GM12878 (cell line): ENCODE results near the gene DZIP1L. TPM values are rescaled to one million over a fixed set of nuclear protein-coding genes. Genes with fewer than 3 reads are reported as not detected.
A peak's percentile ranks its signal among the peaks of the same experiment; 100 is the strongest.

Experiments used
- BRCA1 ChIP-seq: IDR thresholded peaks from 2 replicates; pipeline ENCODE4 v1.6.1; 2011; ENCODE audit warnings: low read depth, low read length, improper control_type of control experiment
- FOXK2 ChIP-seq: fragments of 450-650 bp; IDR thresholded peaks from 2 replicates; pipeline ENCODE4 v1.6.1; 2017; ENCODE audit warnings: mild to moderate bottlenecking, moderate library complexity
- GABPA ChIP-seq: IDR thresholded peaks from 2 replicates; pipeline ENCODE4 v1.6.1; 2014; ENCODE audit warnings: antibody characterized with exemption, low read depth, mild to moderate bottlenecking, inconsistent platforms
- GATAD2B ChIP-seq: fragments of 450-650 bp; conservative IDR thresholded peaks from 2 replicates; pipeline ENCODE4 v1.6.1; 2017; ENCODE audit warnings: low read depth, mild to moderate bottlenecking, moderate library complexity
- HDAC6 ChIP-seq: fragments of 200-600 bp; sonication (generic); IDR thresholded peaks from one replicate; pipeline ENCODE4 v1.8.0; 2017; ENCODE audit warnings: antibody characterized with exemption; ENCODE audit not compliant: unreplicated experiment
- JUND ChIP-seq: IDR thresholded peaks from 2 replicates; pipeline ENCODE4 v1.6.1; 2012; ENCODE audit warnings: low read depth, mild to moderate bottlenecking, low read length, improper control_type of control experiment, moderate library complexity
- NFYB ChIP-seq: IDR thresholded peaks from 2 replicates; pipeline ENCODE4 v1.6.1; 2011; ENCODE audit warnings: low read depth, mild to moderate bottlenecking, low read length, improper control_type of control experiment, moderate library complexity; ENCODE audit not compliant: insufficient read depth
- NRF1 ChIP-seq: conservative IDR thresholded peaks from 2 replicates; pipeline ENCODE4 v1.6.1; 2011; ENCODE audit warnings: mild to moderate bottlenecking, low read depth, low read length, improper control_type of control experiment
- PAX8 ChIP-seq: fragments of 450-650 bp; IDR thresholded peaks from 2 replicates; pipeline ENCODE4 v1.6.1; 2017; ENCODE audit warnings: mild to moderate bottlenecking, moderate library complexity
- RFX5 ChIP-seq: IDR thresholded peaks from 2 replicates; pipeline ENCODE4 v1.6.1; 2011; ENCODE audit warnings: low read depth, low read length, improper control_type of control experiment
- SRF ChIP-seq, 2 experiments: IDR thresholded peaks; 2 replicates each; pipeline ENCODE4 v1.6.1; 2011; ENCODE audit warnings: low read depth in 2 of 2, low read length in 2 of 2, mild to moderate bottlenecking in 1 of 2, moderate library complexity in 1 of 2
- TCF12 ChIP-seq: IDR thresholded peaks from 2 replicates; pipeline ENCODE4 v1.6.1; 2011; ENCODE audit warnings: low read depth, mild to moderate bottlenecking, low read length
- TCF3 ChIP-seq: IDR thresholded peaks from 2 replicates; pipeline ENCODE4 v1.6.1; 2012; ENCODE audit warnings: low read depth, mild to moderate bottlenecking, low read length, borderline replicate concordance; ENCODE audit not compliant: insufficient read depth
- ZNF207 ChIP-seq: fragments of 450-650 bp; IDR thresholded peaks from 2 replicates; pipeline ENCODE4 v1.6.1; 2014; ENCODE audit warnings: antibody characterized with exemption, mild to moderate bottlenecking, borderline replicate concordance
- ZSCAN29 ChIP-seq: fragments of 450-650 bp; IDR thresholded peaks from 2 replicates; pipeline ENCODE4 v1.6.1; 2017; ENCODE audit warnings: mild to moderate bottlenecking, moderate library complexity
- polyA plus RNA-seq, 11 experiments: library from polyadenylated mRNA; depleted of rRNA in 4 of 11; unstranded in 6 of 11; stranded (reverse) in 5 of 11; fragments of >200 nt; fragmentation: Nextera tagmentation in 4 of 11; fragmentation: Illumina TruSeq in 1 of 11; extraction: Ambion mirVana in 4 of 11; extraction: Trizol in 1 of 11; gene quantifications; 1 replicate in 1 of 11; 2 replicates in 10 of 11; pipeline versions ENCODE4 v1.2.1 to v1.2.3, GENCODE V29; 2011 to 2016; ENCODE audit warnings: inconsistent platforms in 2 of 11, missing spikeins in 2 of 11, low read depth in 1 of 11
- total RNA-seq, 4 experiments: library from RNA; depleted of rRNA in 3 of 4; stranded (reverse); fragments of >200 nt in 3 of 4; fragmentation: Illumina TruSeq in 1 of 4; extraction: Trizol in 1 of 4; gene quantifications; 2 replicates each; pipeline versions ENCODE4 v1.2.1 to v1.2.3, GENCODE V29; 2013 to 2021
- TF ChIP-seq, protein P1 (sequence below): IDR thresholded peaks from 2 replicates; pipeline ENCODE4 v1.6.1; 2012; ENCODE audit warnings: low read depth, low read length, improper control_type of control experiment
- TF ChIP-seq, protein P2 (sequence below): fragments of 450-650 bp; formaldehyde crosslinking; IDR thresholded peaks from 2 replicates; pipeline ENCODE4 v1.4.0; 2022; ENCODE audit warnings: mild to moderate bottlenecking, moderate library complexity
- TF ChIP-seq, protein P3 (sequence below): IDR thresholded peaks from 2 replicates; pipeline ENCODE4 v1.6.1; 2012; ENCODE audit warnings: mild to moderate bottlenecking, low read depth, low read length
- TF ChIP-seq, protein P4 (sequence below): IDR thresholded peaks from 2 replicates; pipeline ENCODE4 v1.6.1; 2012; ENCODE audit warnings: low read length, inconsistent platforms
- TF ChIP-seq, protein P5 (sequence below), 3 experiments: IDR thresholded peaks in 2 of 3; conservative IDR thresholded peaks in 1 of 3; 2 replicates each; pipeline ENCODE4 v1.5.1; 2011; ENCODE audit warnings: low read depth in 3 of 3, low read length in 3 of 3, mild to moderate bottlenecking in 3 of 3, control low read depth in 2 of 3, moderate library complexity in 2 of 3, inconsistent platforms in 1 of 3, mixed read lengths in 1 of 3; ENCODE audit not compliant: control insufficient read depth in 2 of 3, insufficient read depth in 1 of 3; ENCODE audit errors: extremely low read depth in 1 of 3

The DZIP1L gene
- total and polyA plus RNA-seq, 10 of the 15 experiments (the other 5 are each of a cell fraction or from before 2014, with no cell fraction given) = not detected

DNA sequence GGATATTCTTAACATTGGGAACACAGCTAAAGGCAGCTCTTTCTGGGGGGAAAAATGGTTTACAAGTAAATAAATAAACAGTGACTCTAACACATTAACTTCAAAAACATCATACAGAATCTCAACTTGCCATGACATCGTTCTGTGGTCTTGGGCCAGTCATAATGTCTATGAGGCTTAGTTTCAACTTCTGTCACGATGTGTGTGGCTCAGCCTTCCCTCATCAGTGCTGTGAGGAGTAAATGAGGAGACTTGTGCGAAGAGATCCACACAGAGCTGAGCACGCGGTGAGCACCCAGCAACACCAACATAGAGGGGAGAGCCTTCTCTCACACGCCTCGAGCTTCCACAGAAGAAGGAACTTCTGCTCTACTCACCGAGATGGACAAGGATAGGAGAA, 49.0 kb downstream of the DZIP1L start (continued):
- no peak for TF ChIP-seq NFYB
- TF ChIP-seq NRF1 = no peak
- no peak for TF ChIP-seq TCF3
- TF ChIP-seq JUND = no peak
- no peak for TF ChIP-seq TCF12
- TF ChIP-seq BRCA1 = no peak
- TF ChIP-seq ZSCAN29 = no peak
- TF ChIP-seq GABPA = 0 out of 2 replicates have a peak, but pooled peaks have one; percentile 12
- TF ChIP-seq SRF (IDR thresholded peaks at IDR 0.05; ENCODE audit: low read depth in 2 of 2, low read length in 2 of 2) = 0 out of 4 replicates have a peak, but pooled peaks of 1 of the 2 experiments have one; percentile 57
- TF ChIP-seq, protein P1, sequence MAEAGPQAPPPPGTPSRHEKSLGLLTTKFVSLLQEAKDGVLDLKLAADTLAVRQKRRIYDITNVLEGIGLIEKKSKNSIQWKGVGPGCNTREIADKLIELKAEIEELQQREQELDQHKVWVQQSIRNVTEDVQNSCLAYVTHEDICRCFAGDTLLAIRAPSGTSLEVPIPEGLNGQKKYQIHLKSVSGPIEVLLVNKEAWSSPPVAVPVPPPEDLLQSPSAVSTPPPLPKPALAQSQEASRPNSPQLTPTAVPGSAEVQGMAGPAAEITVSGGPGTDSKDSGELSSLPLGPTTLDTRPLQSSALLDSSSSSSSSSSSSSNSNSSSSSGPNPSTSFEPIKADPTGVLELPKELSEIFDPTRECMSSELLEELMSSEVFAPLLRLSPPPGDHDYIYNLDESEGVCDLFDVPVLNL = no peak
- no peak for TF ChIP-seq ZNF207
- TF ChIP-seq, protein P2, sequence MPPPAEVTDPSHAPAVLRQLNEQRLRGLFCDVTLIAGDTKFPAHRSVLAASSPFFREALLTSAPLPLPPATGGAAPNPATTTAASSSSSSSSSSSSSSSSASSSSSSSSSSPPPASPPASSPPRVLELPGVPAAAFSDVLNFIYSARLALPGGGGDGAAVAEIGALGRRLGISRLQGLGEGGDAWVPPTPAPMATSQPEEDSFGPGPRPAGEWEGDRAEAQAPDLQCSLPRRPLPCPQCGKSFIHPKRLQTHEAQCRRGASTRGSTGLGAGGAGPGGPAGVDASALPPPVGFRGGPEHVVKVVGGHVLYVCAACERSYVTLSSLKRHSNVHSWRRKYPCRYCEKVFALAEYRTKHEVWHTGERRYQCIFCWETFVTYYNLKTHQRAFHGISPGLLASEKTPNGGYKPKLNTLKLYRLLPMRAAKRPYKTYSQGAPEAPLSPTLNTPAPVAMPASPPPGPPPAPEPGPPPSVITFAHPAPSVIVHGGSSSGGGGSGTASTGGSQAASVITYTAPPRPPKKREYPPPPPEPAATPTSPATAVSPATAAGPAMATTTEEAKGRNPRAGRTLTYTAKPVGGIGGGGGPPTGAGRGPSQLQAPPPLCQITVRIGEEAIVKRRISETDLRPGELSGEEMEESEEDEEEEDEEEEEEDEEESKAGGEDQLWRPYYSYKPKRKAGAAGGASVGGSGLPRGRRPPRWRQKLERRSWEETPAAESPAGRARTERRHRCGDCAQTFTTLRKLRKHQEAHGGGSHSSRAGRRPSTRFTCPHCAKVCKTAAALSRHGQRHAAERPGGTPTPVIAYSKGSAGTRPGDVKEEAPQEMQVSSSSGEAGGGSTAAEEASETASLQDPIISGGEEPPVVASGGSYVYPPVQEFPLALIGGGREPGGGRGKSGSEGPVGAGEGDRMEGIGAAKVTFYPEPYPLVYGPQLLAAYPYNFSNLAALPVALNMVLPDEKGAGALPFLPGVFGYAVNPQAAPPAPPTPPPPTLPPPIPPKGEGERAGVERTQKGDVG = no peak
- TF ChIP-seq FOXK2 = no peak
- no peak for TF ChIP-seq PAX8
- no peak for TF ChIP-seq GATAD2B
- TF ChIP-seq, protein P3, sequence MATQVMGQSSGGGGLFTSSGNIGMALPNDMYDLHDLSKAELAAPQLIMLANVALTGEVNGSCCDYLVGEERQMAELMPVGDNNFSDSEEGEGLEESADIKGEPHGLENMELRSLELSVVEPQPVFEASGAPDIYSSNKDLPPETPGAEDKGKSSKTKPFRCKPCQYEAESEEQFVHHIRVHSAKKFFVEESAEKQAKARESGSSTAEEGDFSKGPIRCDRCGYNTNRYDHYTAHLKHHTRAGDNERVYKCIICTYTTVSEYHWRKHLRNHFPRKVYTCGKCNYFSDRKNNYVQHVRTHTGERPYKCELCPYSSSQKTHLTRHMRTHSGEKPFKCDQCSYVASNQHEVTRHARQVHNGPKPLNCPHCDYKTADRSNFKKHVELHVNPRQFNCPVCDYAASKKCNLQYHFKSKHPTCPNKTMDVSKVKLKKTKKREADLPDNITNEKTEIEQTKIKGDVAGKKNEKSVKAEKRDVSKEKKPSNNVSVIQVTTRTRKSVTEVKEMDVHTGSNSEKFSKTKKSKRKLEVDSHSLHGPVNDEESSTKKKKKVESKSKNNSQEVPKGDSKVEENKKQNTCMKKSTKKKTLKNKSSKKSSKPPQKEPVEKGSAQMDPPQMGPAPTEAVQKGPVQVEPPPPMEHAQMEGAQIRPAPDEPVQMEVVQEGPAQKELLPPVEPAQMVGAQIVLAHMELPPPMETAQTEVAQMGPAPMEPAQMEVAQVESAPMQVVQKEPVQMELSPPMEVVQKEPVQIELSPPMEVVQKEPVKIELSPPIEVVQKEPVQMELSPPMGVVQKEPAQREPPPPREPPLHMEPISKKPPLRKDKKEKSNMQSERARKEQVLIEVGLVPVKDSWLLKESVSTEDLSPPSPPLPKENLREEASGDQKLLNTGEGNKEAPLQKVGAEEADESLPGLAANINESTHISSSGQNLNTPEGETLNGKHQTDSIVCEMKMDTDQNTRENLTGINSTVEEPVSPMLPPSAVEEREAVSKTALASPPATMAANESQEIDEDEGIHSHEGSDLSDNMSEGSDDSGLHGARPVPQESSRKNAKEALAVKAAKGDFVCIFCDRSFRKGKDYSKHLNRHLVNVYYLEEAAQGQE = no peak
- TF ChIP-seq, protein P4, sequence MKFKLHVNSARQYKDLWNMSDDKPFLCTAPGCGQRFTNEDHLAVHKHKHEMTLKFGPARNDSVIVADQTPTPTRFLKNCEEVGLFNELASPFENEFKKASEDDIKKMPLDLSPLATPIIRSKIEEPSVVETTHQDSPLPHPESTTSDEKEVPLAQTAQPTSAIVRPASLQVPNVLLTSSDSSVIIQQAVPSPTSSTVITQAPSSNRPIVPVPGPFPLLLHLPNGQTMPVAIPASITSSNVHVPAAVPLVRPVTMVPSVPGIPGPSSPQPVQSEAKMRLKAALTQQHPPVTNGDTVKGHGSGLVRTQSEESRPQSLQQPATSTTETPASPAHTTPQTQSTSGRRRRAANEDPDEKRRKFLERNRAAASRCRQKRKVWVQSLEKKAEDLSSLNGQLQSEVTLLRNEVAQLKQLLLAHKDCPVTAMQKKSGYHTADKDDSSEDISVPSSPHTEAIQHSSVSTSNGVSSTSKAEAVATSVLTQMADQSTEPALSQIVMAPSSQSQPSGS = peak; percentile 79; the same call in 1 of the 2 replicates
- no peak for TF ChIP-seq HDAC6
- TF ChIP-seq RFX5 = no peak
- TF ChIP-seq, protein P5, sequence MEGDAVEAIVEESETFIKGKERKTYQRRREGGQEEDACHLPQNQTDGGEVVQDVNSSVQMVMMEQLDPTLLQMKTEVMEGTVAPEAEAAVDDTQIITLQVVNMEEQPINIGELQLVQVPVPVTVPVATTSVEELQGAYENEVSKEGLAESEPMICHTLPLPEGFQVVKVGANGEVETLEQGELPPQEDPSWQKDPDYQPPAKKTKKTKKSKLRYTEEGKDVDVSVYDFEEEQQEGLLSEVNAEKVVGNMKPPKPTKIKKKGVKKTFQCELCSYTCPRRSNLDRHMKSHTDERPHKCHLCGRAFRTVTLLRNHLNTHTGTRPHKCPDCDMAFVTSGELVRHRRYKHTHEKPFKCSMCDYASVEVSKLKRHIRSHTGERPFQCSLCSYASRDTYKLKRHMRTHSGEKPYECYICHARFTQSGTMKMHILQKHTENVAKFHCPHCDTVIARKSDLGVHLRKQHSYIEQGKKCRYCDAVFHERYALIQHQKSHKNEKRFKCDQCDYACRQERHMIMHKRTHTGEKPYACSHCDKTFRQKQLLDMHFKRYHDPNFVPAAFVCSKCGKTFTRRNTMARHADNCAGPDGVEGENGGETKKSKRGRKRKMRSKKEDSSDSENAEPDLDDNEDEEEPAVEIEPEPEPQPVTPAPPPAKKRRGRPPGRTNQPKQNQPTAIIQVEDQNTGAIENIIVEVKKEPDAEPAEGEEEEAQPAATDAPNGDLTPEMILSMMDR (IDR thresholded peaks at IDR 0.05 in 2 of 3, conservative IDR thresholded peaks at IDR 0.05 in 1 of 3; ENCODE audit: control insufficient read depth in 2 of 3, extremely low read depth in 1 of 3, insufficient read depth in 1 of 3, low read depth in 3 of 3, low read length in 3 of 3) = no peak
